IgD-negative memory B cell (primary cell): ENCODE data around the gene MED12. TPM values are rescaled to one million over a fixed set of nuclear protein-coding genes. Genes with fewer than 3 reads are reported as not detected.
A peak's percentile ranks its signal among the peaks of the same experiment; 100 is the strongest.

ENCODE experiments used
- H3K27ac Mint-ChIP-seq, 3 donors: one replicate each; pipeline ENCODE4 v1.8.0; 2020 to 2022; ENCODE audit warnings: mild to moderate bottlenecking in 3 of 3, mixed read lengths in 3 of 3, moderate library complexity in 1 of 3
- H3K27me3 Mint-ChIP-seq: one replicate; pipeline ENCODE4 v1.8.0; 2021; ENCODE audit warnings: mixed read lengths
- H3K36me3 Mint-ChIP-seq: one replicate; pipeline ENCODE4 v1.8.0; 2020; ENCODE audit warnings: mild to moderate bottlenecking, mixed read lengths
- H3K4me1 Mint-ChIP-seq, 3 donors: one replicate each; pipeline ENCODE4 v1.8.0; 2020 to 2022; ENCODE audit warnings: mixed read lengths in 3 of 3, mild to moderate bottlenecking in 1 of 3
- H3K4me3 Mint-ChIP-seq, 4 donors: one replicate each; pipeline ENCODE4 v1.8.0; 2020 to 2022; ENCODE audit warnings: mild to moderate bottlenecking in 4 of 4, mixed read lengths in 4 of 4, moderate library complexity in 3 of 4
- H3K9me3 Mint-ChIP-seq, 3 donors: one replicate each; pipeline ENCODE4 v1.8.0; 2020 to 2021; ENCODE audit warnings: mixed read lengths in 3 of 3, mild to moderate bottlenecking in 1 of 3
- polyA plus RNA-seq: library from polyadenylated mRNA; unstranded; fragments of 300-500 nt; fragmentation: Illumina TruSeq; gene quantifications from one replicate; pipeline ENCODE4 v1.2.3, GENCODE V29; 2021

The MED12 gene
- polyA plus RNA-seq, 1 donor from 2014 or later, result 13.1 TPM

GRCh38 chrX:71128166-71128833, 9.9 kb downstream of the MED12 start:
- Mint-ChIP-seq H3K27me3 (no peaks in the 10 kb centered on the region), H3K36me3 (peaks cover 3% of the 10 kb centered on the region), H3K9me3 (no peaks in the 10 kb centered on the region), H3K27ac (no peak overlapping the region), H3K4me1 (peaks cover 5 to 7% (median 6%) of the 10 kb centered on the region in 3 donors), H3K4me3 (no peak overlapping the region)

DNA sequence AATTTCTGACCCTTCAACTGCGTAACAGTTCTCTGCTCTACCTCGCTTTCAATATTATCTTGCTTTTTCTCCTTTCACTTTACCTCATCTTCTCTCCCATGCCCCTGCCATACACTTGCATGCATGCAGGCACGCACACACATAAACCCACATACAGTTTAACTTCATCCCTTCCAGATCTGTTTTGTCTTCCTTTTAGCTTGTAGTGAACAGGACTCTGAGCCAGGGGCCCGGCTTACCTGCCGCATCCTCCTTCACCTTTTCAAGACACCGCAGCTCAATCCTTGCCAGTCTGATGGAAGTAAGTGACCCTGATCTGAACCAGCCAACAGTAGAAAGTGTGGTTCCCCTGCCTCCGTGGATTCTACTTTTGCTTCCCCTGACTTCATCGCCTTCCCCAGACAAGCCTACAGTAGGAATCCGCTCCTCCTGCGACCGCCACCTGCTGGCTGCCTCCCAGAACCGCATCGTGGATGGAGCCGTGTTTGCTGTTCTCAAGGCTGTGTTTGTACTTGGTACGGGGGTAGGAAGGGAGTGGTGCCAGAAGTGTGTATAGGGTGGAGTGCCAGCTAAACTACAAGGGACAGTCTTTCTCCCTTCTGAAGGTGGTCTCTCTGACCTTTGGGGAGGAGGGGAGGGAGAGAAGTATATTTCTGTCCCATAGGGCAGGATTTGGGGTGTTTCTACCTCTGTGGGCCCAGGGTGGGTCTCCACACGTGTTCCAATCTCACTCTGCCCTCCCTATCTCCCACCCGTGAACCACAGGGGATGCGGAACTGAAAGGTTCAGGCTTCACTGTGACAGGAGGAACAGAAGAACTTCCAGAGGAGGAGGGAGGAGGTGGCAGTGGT, 10.7 kb downstream of the MED12 start:
- peaks cover 5 to 6% (median 6%) of the 10 kb centered on the region in 3 donors for H3K4me1 Mint-ChIP-seq
- no peaks in the 10 kb centered on the region for H3K27me3 Mint-ChIP-seq
- no peaks in the 10 kb centered on the region for H3K9me3 Mint-ChIP-seq
- peaks cover 3% of the 10 kb centered on the region for H3K36me3 Mint-ChIP-seq
- H3K27ac Mint-ChIP-seq, result peak overlapping the region in 2 of 3 donors; percentile 58 to 88
- peak overlapping the region in 1 of 4 donors; percentile 50 for H3K4me3 Mint-ChIP-seq

DNA sequence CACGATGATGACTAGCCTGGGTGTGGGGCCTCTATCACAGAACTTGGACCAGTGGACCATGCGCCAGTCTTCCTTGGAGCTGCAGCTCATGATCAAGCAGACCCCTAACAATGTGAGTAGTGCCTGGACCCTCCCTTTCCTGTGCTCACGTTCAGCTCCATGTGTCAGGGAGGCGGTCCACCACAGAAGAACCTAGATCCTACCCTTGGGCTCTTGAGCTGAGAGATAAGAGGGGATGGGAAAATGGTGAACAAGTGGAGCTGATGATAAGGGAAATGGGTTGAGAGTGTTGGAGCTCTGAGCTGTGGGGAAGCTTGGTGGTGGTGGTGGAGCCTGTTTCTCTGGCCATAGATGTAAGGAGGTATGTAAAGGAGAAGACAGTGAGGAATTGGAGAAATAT, 13.1 kb downstream of the MED12 start:
- Mint-ChIP-seq H3K4me3 (no peak overlapping the region), H3K4me1 (peaks cover 3 to 6% (median 5%) of the 10 kb centered on the region in 3 donors), H3K27ac (peak overlapping the region in 1 of 3 donors; percentile 54), H3K9me3 (no peaks in the 10 kb centered on the region), H3K36me3 (peaks cover 5% of the 10 kb centered on the region), H3K27me3 (peaks cover 2% of the 10 kb centered on the region)

- peaks cover 2% of the 10 kb centered on the region for H3K36me3 Mint-ChIP-seq
- H3K27me3 Mint-ChIP-seq, result peaks cover 2% of the 10 kb centered on the region
- no peaks in the 10 kb centered on the region for H3K9me3 Mint-ChIP-seq
- H3K27ac Mint-ChIP-seq, result no peak overlapping the region
- peaks cover 0 to 7% (median 0%) of the 10 kb centered on the region in 3 donors for H3K4me1 Mint-ChIP-seq
- no peak overlapping the region for H3K4me3 Mint-ChIP-seq
Observed at GRCh38 chrX:71140440-71140839, 22.0 kb downstream of the MED12 start.

DNA sequence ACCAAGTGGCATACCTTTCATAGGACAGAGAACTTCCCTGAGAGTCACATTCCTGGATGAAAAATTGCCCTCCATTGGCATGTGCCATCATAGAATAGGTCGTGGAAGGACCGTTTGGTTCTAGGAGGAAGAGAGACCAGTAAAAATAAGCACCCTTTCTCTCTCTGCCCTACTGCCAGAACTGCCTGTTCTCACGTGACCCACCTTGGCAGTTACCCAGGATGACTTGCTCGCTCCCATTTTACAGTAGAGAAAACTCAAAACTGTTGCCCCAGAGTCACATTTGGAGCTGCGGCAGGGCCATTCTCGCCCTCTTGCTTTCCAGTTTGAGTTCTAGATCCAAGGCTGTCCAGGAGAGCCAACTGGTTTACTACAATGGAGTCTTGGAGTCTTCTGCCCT, 25.1 kb downstream of the MED12 start:
- H3K27me3 Mint-ChIP-seq, result no peaks in the 10 kb centered on the region
- H3K9me3 Mint-ChIP-seq, result no peaks in the 10 kb centered on the region
- H3K27ac Mint-ChIP-seq, result peak overlapping the region in 2 of 3 donors; percentile 4 to 59
- H3K4me3 Mint-ChIP-seq, result peak overlapping the region in 1 of 4 donors; percentile 45
- H3K4me1 Mint-ChIP-seq, result peaks cover 0 to 12% (median 6%) of the 10 kb centered on the region in 3 donors
- peaks cover 2% of the 10 kb centered on the region for H3K36me3 Mint-ChIP-seq

DNA sequence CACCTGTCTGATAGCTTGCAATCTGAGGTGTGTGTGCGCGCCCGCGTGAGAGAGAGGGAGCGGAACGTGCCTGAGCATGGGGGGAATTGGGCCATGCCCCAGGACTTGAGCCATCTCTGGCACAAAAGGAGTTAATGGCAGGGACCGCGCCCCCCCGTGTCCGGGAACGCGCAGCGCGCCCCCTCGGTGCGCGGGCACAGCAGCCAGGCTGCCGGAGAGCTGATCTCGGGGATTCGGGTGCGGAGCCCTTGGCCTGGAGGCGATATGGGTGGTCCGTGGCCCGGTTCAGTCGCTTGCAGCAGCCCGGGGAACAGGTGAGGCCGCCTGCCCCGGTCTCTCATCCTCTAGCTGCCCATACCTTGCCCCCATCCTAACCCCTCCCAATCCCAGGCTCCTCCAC, 26.3 kb downstream of the MED12 start, which contains the start of gene NLGN3:
NLGN3 (plus strand) TSS at position 191 of the 400 bp plus-strand sequence. CDS start 2,909 bp downstream, outside the sequence.
- peaks cover 2% of the 10 kb centered on the region for H3K36me3 Mint-ChIP-seq
- peaks cover 0 to 14% (median 6%) of the 10 kb centered on the region in 3 donors for H3K4me1 Mint-ChIP-seq
- H3K4me3 Mint-ChIP-seq, result peak within 1 kb of the TSS in 2 of 4 donors; percentile 39 to 55
- H3K27ac Mint-ChIP-seq, result peak within 1 kb of the TSS in 2 of 3 donors; percentile 59 to 73
- no peaks in the 10 kb centered on the region for H3K9me3 Mint-ChIP-seq
- no peaks in the 10 kb centered on the region for H3K27me3 Mint-ChIP-seq

DNA sequence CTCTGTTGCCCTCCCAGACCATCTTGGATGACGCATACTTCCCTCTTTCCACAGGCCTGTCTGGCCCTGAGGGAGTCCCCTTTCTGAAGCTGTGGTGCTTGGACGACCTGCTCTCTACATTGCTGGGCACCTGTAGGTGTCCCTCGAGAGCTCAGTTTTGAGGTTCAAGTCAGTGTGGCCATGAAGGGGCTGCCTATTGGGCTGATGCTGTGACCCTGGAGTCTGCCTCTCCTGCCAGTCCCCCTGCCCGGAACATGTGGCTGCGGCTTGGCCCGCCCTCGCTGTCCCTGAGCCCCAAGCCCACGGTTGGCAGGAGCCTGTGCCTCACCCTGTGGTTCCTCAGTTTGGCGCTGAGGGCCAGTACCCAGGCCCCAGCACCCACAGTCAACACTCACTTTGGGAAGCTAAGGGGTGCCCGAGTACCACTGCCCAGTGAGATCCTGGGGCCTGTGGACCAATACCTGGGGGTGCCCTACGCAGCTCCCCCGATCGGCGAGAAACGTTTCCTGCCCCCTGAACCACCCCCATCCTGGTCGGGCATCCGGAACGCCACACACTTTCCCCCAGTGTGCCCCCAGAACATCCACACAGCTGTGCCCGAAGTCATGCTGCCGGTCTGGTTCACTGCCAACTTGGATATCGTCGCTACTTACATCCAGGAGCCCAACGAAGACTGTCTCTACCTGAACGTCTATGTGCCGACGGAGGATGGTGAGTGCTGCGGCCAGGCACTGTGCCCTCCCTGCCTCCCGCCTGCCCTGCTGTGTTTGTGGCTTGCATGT, 29.3 kb downstream of the MED12 start:
- peaks cover 2% of the 10 kb centered on the region for H3K36me3 Mint-ChIP-seq
- no peaks in the 10 kb centered on the region for H3K27me3 Mint-ChIP-seq
- H3K9me3 Mint-ChIP-seq, result no peaks in the 10 kb centered on the region
- peaks cover 0 to 14% (median 6%) of the 10 kb centered on the region in 3 donors for H3K4me1 Mint-ChIP-seq
- H3K4me3 Mint-ChIP-seq, result peak overlapping the region in 1 of 4 donors; percentile 17
- H3K27ac Mint-ChIP-seq, result no peak overlapping the region

DNA sequence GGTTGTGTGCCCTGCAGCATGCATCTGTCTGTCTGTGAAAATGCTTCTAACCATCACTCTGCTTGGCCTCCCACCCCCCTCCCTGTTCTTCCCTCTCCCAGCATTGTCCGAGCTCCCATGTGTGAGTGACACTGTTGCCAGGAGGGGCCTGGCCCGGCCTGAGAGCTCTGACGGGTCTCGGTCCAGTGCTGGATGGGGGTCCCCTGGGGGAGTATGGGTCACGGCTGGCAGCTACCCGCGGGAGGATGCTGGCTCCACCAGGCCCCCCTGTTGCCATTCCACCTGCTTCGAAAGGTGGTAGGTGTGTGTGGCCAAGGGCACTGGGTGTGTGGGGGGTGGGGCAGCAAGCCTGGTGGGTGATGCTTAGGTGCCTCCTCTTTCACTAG, 29.9 kb downstream of the MED12 start:
- H3K9me3 Mint-ChIP-seq, result peaks cover 0 to 2% (median 0%) of the 10 kb centered on the region in 3 donors
- H3K4me1 Mint-ChIP-seq, result peaks cover 0 to 13% (median 6%) of the 10 kb centered on the region in 3 donors
- no peaks in the 10 kb centered on the region for H3K27me3 Mint-ChIP-seq
- no peak overlapping the region for H3K27ac Mint-ChIP-seq
- H3K4me3 Mint-ChIP-seq, result peak overlapping the region in 1 of 4 donors; percentile 17
- H3K36me3 Mint-ChIP-seq, result peaks cover 2% of the 10 kb centered on the region

DNA sequence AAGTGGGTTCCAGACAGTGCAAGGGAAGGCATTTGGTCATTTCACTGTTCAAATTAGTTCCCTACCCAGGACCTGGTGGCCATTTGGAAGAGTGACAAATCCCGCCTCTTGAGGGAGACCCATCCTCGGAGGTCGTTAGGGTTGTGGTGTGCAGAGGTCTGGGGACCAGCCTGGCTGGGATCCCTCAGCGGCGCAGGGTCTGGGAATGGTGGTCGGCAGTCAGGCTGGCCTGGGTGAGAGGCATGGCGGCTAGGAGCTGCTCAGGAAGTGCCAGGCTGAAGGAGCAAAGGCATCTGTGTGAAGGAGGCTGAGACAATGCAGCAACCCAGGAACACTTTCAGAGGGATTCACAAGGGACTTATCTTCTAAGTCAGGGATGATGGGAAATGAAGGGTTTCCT, 33.0 kb downstream of the MED12 start:
- peaks cover 4% of the 10 kb centered on the region for H3K36me3 Mint-ChIP-seq

GRCh38 chrX:71154196-71154595, 35.8 kb downstream of the MED12 start:
- no peak overlapping the region for H3K27ac Mint-ChIP-seq
- no peak overlapping the region for H3K4me3 Mint-ChIP-seq
- H3K36me3 Mint-ChIP-seq, result peaks cover 4% of the 10 kb centered on the region
- peaks cover 2% of the 10 kb centered on the region for H3K27me3 Mint-ChIP-seq
- peaks cover 0 to 2% (median 0%) of the 10 kb centered on the region in 3 donors for H3K9me3 Mint-ChIP-seq
- H3K4me1 Mint-ChIP-seq, result peaks cover 0 to under 1% (median 0%) of the 10 kb centered on the region in 3 donors

More for the DNA sequence above, 33.0 kb downstream of the MED12 start:
- H3K9me3 Mint-ChIP-seq, result peaks cover 0 to 2% (median 0%) of the 10 kb centered on the region in 3 donors
- H3K27me3 Mint-ChIP-seq, result peaks cover 2% of the 10 kb centered on the region
- H3K27ac Mint-ChIP-seq, result no peak overlapping the region
- no peak overlapping the region for H3K4me3 Mint-ChIP-seq
- peaks cover 0 to 2% (median 2%) of the 10 kb centered on the region in 3 donors for H3K4me1 Mint-ChIP-seq

GRCh38 chrX:71154641-71155040, 36.2 kb downstream of the MED12 start:
- Mint-ChIP-seq H3K27me3 (peaks cover 2% of the 10 kb centered on the region), H3K4me1 (no peaks in the 10 kb centered on the region), H3K36me3 (peaks cover 4% of the 10 kb centered on the region), H3K27ac (no peak overlapping the region), H3K4me3 (no peak overlapping the region), H3K9me3 (peaks cover 0 to 2% (median 0%) of the 10 kb centered on the region in 3 donors)

DNA sequence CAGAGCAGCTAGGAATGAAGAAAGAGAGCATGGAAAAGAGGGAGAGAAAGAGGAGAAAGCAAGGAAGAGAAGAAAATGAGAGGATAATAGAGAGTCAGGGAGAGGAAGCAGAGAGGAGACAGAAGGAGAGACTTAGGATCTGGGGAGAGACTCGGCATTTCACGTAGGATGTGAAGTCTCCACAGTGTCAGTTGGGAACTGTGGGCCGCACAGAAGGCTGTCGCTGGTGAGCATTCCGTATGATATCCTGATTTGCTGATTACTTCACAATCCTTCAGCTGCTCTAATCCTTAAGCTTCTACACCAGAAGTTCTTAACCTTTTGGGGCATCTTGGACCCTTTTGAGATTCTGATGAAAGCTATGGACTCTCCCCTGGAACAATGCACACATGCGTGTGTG, 40.2 kb downstream of the MED12 start:
- H3K4me1 Mint-ChIP-seq, result no peaks in the 10 kb centered on the region
- H3K27me3 Mint-ChIP-seq, result peaks cover under 1% of the 10 kb centered on the region
- H3K4me3 Mint-ChIP-seq, result no peak overlapping the region
- no peaks in the 10 kb centered on the region for H3K9me3 Mint-ChIP-seq
- no peak overlapping the region for H3K27ac Mint-ChIP-seq
- peaks cover 4% of the 10 kb centered on the region for H3K36me3 Mint-ChIP-seq

GRCh38 chrX:71159335-71159734, 40.9 kb downstream of the MED12 start:
- Mint-ChIP-seq H3K4me1 (no peaks in the 10 kb centered on the region), H3K27me3 (peaks cover 3% of the 10 kb centered on the region), H3K9me3 (no peaks in the 10 kb centered on the region), H3K4me3 (no peak overlapping the region), H3K36me3 (peaks cover 4% of the 10 kb centered on the region), H3K27ac (no peak overlapping the region)

DNA sequence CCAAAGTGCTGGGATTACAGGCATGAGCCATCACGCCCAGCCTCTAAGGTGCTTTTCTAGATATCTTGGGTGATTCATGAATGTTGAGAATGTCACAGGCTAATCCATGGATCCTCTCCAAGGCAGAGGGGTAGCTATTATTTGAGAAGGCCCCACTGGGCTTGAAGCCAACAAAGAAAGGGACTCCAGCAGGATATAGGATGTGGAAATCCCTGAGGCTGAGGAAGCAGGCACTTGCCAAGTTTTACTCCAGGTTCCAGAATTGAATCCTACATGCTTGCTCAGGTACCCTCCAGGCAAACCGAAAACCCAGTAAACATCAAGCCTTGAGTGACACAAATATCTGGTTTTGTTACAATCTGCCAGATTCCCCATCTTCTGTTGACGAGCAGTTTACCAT, 42.1 kb downstream of the MED12 start:
- Mint-ChIP-seq H3K36me3 (peaks cover 3% of the 10 kb centered on the region), H3K4me3 (no peak overlapping the region), H3K27me3 (peaks cover 3% of the 10 kb centered on the region), H3K4me1 (no peaks in the 10 kb centered on the region), H3K9me3 (no peaks in the 10 kb centered on the region), H3K27ac (no peak overlapping the region)
